DOHH2 (cell line): ENCODE data around the gene CDHR3.
A peak's percentile ranks its signal among the peaks of the same experiment; 100 is the strongest.

ENCODE experiments used
- H3F3A ChIP-seq: fragments of 200-600 bp; sonication (generic), shearing (Covaris generic); 2 replicates; pipeline ENCODE4 v1.6.0; 2016; ENCODE audit warnings: antibody characterized with exemption, mild to moderate bottlenecking; ENCODE audit not compliant: control insufficient read depth, insufficient read depth
- H3K27ac ChIP-seq: fragments of 200-600 bp; sonication (generic); 2 replicates; pipeline ENCODE4 v1.5.1; 2014; ENCODE audit warnings: low read depth, mild to moderate bottlenecking, low read length, moderate library complexity
- H3K27me3 ChIP-seq: fragments of 200-600 bp; sonication (generic); 2 replicates; pipeline ENCODE4 v1.6.1; 2014; ENCODE audit warnings: mild to moderate bottlenecking, low read length, mixed read lengths; ENCODE audit not compliant: control insufficient read depth
- H3K36me3 ChIP-seq: fragments of 200-600 bp; sonication (generic); 2 replicates; pipeline ENCODE4 v1.6.1; 2014; ENCODE audit warnings: mild to moderate bottlenecking, low read length, moderate library complexity, mixed read lengths; ENCODE audit not compliant: control insufficient read depth
- H3K4me1 ChIP-seq: fragments of 200-600 bp; sonication (generic); 2 replicates; pipeline ENCODE4 v1.6.1; 2014; ENCODE audit warnings: mild to moderate bottlenecking, low read length, mixed read lengths; ENCODE audit not compliant: control insufficient read depth
- H3K4me2 ChIP-seq: fragments of 200-600 bp; sonication (generic); 2 replicates; pipeline ENCODE4 v1.6.0; 2014; ENCODE audit warnings: mild to moderate bottlenecking, low read length, moderate library complexity
- H3K4me3 ChIP-seq: fragments of 200-600 bp; sonication (generic); 2 replicates; pipeline ENCODE4 v1.5.1; 2014; ENCODE audit warnings: mild to moderate bottlenecking, low read length, mixed read lengths
- H3K79me2 ChIP-seq: fragments of 200-600 bp; sonication (generic); 2 replicates; pipeline ENCODE4 v1.6.1; 2014; ENCODE audit warnings: mild to moderate bottlenecking, low read length, mixed read lengths; ENCODE audit not compliant: control insufficient read depth
- H3K9me2 ChIP-seq: fragments of 200-600 bp; sonication (generic); replicated peaks from 2 replicates; pipeline ENCODE4 v1.6.1; 2014; ENCODE audit warnings: mild to moderate bottlenecking, low read length, mixed read lengths; ENCODE audit not compliant: control insufficient read depth
- H3K9me3 ChIP-seq: fragments of 200-600 bp; sonication (generic); 2 replicates; pipeline ENCODE4 v1.6.1; 2014; ENCODE audit warnings: antibody characterized with exemption, low read length, mixed read lengths; ENCODE audit not compliant: control insufficient read depth, insufficient read depth
- H4K20me1 ChIP-seq: fragments of 200-600 bp; sonication (generic); 2 replicates; pipeline ENCODE4 v1.6.0; 2014; ENCODE audit warnings: low read depth, mild to moderate bottlenecking, antibody characterized with exemption, low read length, moderate library complexity; ENCODE audit not compliant: control insufficient read depth, insufficient read depth
- CTCF ChIP-seq: fragments of 200-600 bp; sonication (generic); IDR thresholded peaks from one replicate; pipeline ENCODE4 v1.5.1; 2014; ENCODE audit warnings: antibody characterized with exemption, mild to moderate bottlenecking, low read depth, low read length; ENCODE audit not compliant: poor library complexity, severe bottlenecking
- EZH2phosphoT487 ChIP-seq: fragments of 200-600 bp; sonication (generic); IDR thresholded peaks from 2 replicates; pipeline ENCODE4 v1.6.1; 2017; ENCODE audit warnings: borderline replicate concordance, mild to moderate bottlenecking, antibody characterized with exemption, low read length, moderate library complexity, mixed read lengths

The CDHR3 gene

GRCh38 chr7:106050002-106050745, 87.1 kb downstream of the CDHR3 start:
- Histone ChIP-seq H3K4me2 (peak overlapping the region; percentile 73), H3K27ac (peak overlapping the region; percentile 75), H3K4me1 (peaks cover 82% of the 10 kb centered on the region), H3K4me3 (peak overlapping the region; percentile 45), H3K79me2 (peaks cover 10% of the 10 kb centered on the region), H3K9me2 (no peaks in the 10 kb centered on the region), H4K20me1 (no peaks in the 10 kb centered on the region), H3K27me3 (no peaks in the 10 kb centered on the region), H3F3A (peaks cover 20% of the 10 kb centered on the region), H3K36me3 (peaks cover 4% of the 10 kb centered on the region; the same call in 1 of the 2 replicates), H3K9me3 (peaks cover 9% of the 10 kb centered on the region; the same call in 1 of the 2 replicates)
- peak; percentile 75 for TF ChIP-seq CTCF
- TF ChIP-seq EZH2phosphoT487 = no peak

GRCh38 chr7:106050746-106051117, 87.7 kb downstream of the CDHR3 start:
- H3K4me1 ChIP-seq = peaks cover 88% of the 10 kb centered on the region
- H3K27me3 ChIP-seq = no peaks in the 10 kb centered on the region
- peaks cover 8% of the 10 kb centered on the region for H3K36me3 ChIP-seq
- H3K4me2 ChIP-seq = peak overlapping the region; percentile 73
- no peaks in the 10 kb centered on the region for H3K9me2 ChIP-seq
- no peak for TF ChIP-seq CTCF
- no peaks in the 10 kb centered on the region for H4K20me1 ChIP-seq
- peaks cover 9% of the 10 kb centered on the region; the same call in 1 of the 2 replicates for H3K9me3 ChIP-seq
- H3K4me3 ChIP-seq = peak overlapping the region; percentile 45
- peaks cover 16% of the 10 kb centered on the region for H3K79me2 ChIP-seq
- peak overlapping the region; percentile 75 for H3K27ac ChIP-seq
- H3F3A ChIP-seq = peaks cover 23% of the 10 kb centered on the region

GRCh38 chr7:106052681-106053080, 89.6 kb downstream of the CDHR3 start:
- Histone ChIP-seq H3K79me2 (peaks cover 17% of the 10 kb centered on the region), H3F3A (peaks cover 29% of the 10 kb centered on the region), H3K9me3 (peaks cover 9% of the 10 kb centered on the region; the same call in 1 of the 2 replicates), H3K27me3 (no peaks in the 10 kb centered on the region), H3K4me2 (peak overlapping the region; percentile 73), H3K36me3 (peaks cover 8% of the 10 kb centered on the region), H3K4me3 (peak overlapping the region; percentile 53), H3K4me1 (peaks cover 97% of the 10 kb centered on the region), H3K27ac (peak overlapping the region; percentile 75), H3K9me2 (no peaks in the 10 kb centered on the region), H4K20me1 (no peaks in the 10 kb centered on the region)
- TF ChIP-seq EZH2phosphoT487 (no peak), CTCF (no peak)
